Amniotic stem cell (primary cell): Measurements from ENCODE around the gene EFR3B.
"Not testable (repeated sequence)": the region's sequence is repeated elsewhere in the genome, so short reads cannot be mapped to it uniquely, and the experiment has no call there.

Experiments used
- DNase-seq: peaks from one replicate; lab custom pipeline; 2025; lab: John Stamatoyannopoulos, UW

The EFR3B gene

GRCh38 chr2:25104736-25105135, 62.9 kb downstream of the EFR3B start:
- DNase-seq, result no peak

- no peak for DNase-seq
Observed at GRCh38 chr2:25105336-25106085, 63.6 kb downstream of the EFR3B start.

GRCh38 chr2:25109822-25110221, 67.9 kb downstream of the EFR3B start:
- no peak for DNase-seq

DNA sequence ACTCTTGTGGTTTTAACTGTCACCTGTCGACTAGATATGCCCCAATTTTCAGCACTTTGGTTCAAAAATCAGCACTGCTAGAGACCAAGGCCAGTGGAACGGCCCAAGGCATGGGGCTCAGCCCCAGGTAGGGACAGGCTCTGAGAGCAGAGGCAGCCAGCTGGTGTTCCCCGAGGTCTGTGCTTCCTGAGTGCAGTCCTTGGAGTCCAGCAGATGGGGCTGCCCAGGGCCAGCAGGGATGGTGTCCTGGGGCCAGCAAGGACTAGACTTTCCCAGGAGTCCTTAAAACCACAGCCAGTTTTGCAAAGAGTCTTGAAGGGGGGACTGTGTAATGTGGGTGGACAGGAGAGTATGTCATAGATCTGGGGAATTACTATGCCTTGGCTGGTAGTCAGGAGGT, 70.2 kb downstream of the EFR3B start:
- no peak for DNase-seq

DNA sequence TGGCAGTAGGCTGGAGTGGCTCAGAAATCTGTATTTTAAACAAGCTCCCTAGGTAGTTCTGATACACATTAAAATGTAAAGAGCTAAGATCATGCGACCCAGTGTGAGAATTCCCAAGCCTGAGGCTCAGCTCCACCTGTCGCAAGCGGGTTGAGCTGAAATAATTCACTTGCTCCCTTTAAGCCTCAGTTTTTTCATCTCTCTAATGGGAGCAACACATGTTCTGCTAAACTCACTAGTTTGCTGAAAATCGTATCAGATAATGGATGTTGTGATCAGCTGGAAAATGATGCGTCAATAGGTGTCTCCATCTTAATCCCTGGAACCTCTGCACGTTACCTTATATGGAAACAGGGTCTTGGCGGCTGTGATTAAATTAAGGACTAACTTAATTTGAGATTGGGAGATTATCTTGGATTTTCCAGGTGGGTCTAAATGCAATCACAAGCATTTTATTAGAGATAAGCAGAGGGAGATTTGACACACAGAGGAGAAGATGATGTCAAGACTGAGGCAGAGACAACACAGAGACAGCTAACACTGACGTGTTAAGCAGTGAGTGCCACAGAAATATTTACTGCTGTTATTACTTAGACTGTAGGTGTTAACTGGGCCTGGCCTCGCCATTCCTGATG, 73.5 kb downstream of the EFR3B start:
- no peak for DNase-seq

DNA sequence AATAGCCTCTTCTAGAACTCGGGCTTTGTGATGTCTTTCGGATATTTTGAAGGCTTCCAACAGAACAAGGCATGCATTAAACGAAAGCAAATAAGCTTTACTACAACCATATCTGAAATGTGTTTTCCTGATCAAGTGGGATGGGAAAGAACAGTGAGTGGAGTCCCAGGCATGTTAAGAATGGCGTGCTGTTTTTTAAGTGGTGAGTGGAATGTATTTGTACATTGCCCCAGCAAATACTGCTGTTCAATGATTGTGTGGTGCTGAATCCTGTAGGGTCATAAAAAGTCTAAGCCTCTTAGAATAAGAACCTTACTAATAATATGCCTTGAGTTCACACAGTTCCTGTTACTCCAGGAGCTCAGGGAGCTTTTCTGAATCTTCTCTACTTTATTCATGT, 74.0 kb downstream of the EFR3B start:
- DNase-seq, result no peak

DNA sequence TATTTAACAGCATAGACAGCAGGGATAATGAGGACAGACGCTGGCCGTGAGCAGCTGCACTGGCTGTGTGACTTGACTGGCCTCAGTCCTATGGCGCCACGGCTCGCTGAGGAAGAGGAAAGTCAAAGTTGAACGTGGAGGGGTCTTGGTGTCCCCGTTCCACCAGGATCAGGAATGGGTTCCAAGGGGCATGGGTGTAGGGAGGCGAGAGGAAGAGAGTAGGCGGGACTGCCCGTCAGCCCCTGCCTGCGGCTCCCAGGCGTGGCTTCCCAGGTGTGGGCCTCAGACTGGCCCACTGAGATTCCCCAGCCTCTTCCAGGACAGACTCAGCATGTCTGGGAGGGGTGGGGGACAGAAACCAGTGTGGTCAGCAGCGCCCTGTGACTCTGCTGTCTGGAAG, 75.1 kb downstream of the EFR3B start:
- DNase-seq, result no peak

DNA sequence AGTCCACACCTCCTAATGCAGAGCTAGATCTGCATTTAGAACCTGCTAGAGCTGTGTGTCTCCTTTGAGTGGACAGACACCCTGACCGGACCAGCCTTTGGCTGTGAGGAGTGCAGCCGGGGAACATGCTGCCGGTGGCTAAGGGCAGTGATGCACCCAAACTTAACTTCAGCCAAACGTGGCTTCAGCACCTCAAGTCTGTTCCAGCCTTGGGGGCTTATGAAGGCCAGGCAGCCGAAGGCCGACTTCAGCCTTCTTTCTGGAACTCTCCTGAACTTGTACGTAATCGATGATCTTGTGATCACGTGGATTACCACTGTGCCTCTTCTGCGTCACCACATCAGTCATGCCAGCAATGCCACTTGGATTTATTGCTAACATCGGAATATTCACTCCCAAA, 77.4 kb downstream of the EFR3B start:
- no peak for DNase-seq

DNA sequence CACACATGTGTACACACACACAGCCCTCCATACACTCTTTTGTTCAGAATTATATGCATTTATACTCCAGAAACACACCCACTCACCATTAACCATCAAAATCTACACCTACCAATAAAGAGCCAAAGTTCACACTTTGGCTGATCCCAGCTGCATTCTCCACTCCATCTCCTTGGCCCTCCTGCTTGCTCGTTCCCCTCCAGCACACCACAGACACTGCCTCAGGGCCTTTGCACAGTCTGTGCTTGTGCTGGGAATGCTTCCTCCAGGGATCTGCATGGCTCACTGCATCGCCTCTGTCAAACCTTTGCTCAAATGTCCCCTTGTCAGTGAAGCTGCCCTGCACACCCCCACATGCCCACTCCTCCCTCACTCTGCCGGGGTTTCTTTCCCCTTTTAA, 80.5 kb downstream of the EFR3B start:
- DNase-seq, result no peak

DNA sequence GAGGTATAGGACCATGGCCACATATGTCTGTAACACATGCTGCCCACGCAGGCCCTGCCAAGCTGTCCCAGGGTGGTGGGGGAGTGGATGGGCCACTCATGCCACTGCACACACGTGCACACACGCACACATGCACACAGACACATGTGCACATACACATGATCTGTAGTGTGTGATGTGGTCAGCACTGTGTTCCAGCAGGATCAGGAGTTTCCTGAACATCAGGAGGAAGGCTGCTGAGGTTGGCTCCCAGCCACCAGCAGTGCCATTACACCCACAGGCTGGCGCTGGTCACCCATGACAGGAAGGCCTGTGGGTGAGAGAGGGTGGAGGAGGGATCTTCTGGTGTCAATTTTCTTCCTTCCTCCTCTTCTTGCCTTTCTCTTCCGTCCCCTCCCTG, 81.8 kb downstream of the EFR3B start:
- no peak for DNase-seq

- no peak for DNase-seq
Observed at GRCh38 chr2:25125189-25125588, 83.3 kb downstream of the EFR3B start.

- no peak for DNase-seq
Observed at GRCh38 chr2:25125976-25126375, 84.1 kb downstream of the EFR3B start.

DNA sequence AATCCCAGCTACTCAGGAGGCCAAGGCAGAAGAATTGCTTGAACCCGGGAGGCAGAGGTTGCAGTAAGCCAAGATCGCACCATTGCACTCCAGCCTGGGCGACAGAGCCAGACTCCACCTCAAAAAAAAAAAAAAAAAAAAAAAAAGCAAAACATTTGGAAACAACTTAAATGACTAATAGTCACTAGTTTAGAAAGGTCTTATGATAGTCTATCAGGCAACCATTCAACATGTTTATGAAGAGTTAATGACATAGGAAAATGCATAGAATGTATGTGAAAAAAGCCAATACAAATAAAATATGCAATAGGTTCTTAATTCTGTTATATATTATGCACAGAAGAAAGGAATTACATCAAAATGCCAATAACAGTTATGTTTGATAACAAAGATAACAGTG, 85.2 kb downstream of the EFR3B start:
- not testable (repeated sequence) for DNase-seq

GRCh38 chr2:25127646-25128045, 85.8 kb downstream of the EFR3B start:
- no peak for DNase-seq

GRCh38 chr2:25129901-25130520, 88.1 kb downstream of the EFR3B start:
- DNase-seq, result no peak

DNA sequence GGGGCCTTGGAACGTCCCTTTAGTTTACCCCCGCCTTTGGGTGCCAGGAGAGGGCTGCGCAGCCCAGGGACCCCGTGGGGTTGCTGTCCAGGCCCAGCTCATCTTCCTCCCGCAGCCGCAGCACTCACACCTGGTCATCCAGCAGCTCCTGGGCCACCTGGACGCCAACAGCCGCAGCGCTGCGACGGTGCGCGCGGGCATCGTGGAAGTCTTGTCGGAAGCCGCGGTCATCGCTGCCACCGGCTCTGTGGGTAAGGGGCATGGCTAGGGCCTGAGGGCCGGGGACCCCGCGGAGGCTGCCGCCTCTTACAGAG, 89.3 kb downstream of the EFR3B start:
- DNase-seq, result no peak

- no peak for DNase-seq
Observed at GRCh38 chr2:25131567-25132298, 89.9 kb downstream of the EFR3B start.

GRCh38 chr2:25132299-25132635, 90.4 kb downstream of the EFR3B start:
- no peak for DNase-seq

- no peak for DNase-seq
Observed at GRCh38 chr2:25132693-25133092, 90.8 kb downstream of the EFR3B start.

DNA sequence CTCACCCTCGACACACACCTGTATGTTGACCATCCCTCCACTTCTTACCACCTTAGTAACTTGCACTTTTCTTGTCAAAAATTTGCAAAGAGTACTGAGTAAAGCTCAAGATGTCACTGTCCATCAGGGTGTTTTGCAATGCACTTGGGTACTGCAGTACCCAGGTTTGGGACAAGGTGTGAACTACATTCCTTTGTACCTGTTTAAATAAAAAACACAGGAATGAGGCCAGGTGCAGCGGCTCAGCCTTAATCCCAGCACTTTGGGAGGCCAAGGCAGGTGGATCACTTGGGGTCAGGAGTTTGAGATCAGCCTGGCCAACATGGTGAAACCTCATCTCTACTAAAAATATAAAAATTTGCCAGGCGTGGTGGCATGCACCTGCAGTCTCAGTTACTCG, 98.7 kb downstream of the EFR3B start:
- not testable (repeated sequence) for DNase-seq

DNA sequence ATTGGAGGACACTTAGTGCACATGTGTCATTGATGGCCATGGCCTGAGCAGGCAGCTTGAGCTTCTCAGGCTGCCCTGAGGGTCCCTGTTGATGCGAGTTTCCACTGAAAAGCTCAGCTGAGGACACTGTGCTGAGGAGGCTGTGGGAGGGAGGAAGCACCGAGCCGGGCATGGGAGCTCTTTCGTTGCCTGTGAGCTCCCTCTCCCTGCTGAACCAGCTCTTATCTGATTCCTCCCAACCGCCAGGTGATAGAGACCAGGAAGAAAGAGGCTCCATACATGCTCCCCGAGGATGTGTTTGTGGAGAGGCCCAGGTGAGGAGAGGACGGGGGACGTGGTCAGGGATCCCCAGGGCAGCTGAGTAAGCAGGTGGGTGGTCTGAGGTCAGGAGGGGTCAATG, 99.2 kb downstream of the EFR3B start:
- DNase-seq, result no peak

- DNase-seq, result no peak
Observed at GRCh38 chr2:25145803-25146202, 103.9 kb downstream of the EFR3B start.

DNA sequence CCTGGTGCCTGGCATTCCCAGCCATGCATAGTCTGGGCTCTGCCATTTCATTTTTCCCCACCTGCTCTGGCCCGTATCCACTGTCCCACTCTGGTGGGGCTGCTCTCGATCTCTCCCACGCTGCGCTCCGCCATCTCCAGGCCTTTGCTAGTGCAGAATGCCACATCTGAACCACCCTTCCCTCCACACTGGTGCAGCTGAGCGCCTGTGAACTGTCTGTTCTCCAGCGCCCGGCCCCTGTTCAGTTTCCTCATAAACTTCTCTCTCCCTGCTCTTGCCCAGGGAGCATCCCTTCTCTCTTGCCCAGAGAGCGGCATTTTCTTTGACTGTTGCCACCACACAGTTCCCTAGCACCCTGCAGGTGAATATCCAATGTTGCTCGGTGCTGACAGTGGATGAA, 105.0 kb downstream of the EFR3B start:
- no peak for DNase-seq
